Measurements from ENCODE around the gene PRKACB.

PRKACB gene

GRCh38 chr1:84103197-84103992 lies 40.7 kb upstream of the PRKACB start:
- TF ChIP-seq YY1 (IDR thresholded peaks at IDR 0.05; ENCODE audit: low read depth), result no peak
- no peak for TF ChIP-seq TEAD4 (IDR thresholded peaks at IDR 0.05)
- TF ChIP-seq FOXM1 (IDR thresholded peaks at IDR 0.05; ENCODE audit: borderline replicate concordance, low read depth), result no peak
- TF ChIP-seq, protein P1, sequence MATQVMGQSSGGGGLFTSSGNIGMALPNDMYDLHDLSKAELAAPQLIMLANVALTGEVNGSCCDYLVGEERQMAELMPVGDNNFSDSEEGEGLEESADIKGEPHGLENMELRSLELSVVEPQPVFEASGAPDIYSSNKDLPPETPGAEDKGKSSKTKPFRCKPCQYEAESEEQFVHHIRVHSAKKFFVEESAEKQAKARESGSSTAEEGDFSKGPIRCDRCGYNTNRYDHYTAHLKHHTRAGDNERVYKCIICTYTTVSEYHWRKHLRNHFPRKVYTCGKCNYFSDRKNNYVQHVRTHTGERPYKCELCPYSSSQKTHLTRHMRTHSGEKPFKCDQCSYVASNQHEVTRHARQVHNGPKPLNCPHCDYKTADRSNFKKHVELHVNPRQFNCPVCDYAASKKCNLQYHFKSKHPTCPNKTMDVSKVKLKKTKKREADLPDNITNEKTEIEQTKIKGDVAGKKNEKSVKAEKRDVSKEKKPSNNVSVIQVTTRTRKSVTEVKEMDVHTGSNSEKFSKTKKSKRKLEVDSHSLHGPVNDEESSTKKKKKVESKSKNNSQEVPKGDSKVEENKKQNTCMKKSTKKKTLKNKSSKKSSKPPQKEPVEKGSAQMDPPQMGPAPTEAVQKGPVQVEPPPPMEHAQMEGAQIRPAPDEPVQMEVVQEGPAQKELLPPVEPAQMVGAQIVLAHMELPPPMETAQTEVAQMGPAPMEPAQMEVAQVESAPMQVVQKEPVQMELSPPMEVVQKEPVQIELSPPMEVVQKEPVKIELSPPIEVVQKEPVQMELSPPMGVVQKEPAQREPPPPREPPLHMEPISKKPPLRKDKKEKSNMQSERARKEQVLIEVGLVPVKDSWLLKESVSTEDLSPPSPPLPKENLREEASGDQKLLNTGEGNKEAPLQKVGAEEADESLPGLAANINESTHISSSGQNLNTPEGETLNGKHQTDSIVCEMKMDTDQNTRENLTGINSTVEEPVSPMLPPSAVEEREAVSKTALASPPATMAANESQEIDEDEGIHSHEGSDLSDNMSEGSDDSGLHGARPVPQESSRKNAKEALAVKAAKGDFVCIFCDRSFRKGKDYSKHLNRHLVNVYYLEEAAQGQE (IDR thresholded peaks at IDR 0.05; ENCODE audit: low read depth), result no peak
- no peak for TF ChIP-seq TCF12 (IDR thresholded peaks at IDR 0.05; ENCODE audit: low read depth)
- TF ChIP-seq, protein P2, sequence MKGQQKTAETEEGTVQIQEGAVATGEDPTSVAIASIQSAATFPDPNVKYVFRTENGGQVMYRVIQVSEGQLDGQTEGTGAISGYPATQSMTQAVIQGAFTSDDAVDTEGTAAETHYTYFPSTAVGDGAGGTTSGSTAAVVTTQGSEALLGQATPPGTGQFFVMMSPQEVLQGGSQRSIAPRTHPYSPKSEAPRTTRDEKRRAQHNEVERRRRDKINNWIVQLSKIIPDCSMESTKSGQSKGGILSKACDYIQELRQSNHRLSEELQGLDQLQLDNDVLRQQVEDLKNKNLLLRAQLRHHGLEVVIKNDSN (IDR thresholded peaks at IDR 0.05), result no peak
- TF ChIP-seq NFIC (IDR thresholded peaks at IDR 0.05), result no peak
- no peak for TF ChIP-seq EP300 (IDR thresholded peaks at IDR 0.05; ENCODE audit: borderline replicate concordance)
- TF ChIP-seq EGR1 (IDR thresholded peaks at IDR 0.05), result no peak
- no peak for TF ChIP-seq ZBTB7A (IDR thresholded peaks at IDR 0.05; ENCODE audit: low read depth)
- TF ChIP-seq CREB1 (IDR thresholded peaks at IDR 0.05; ENCODE audit: low read depth), result no peak
- TF ChIP-seq CEBPB (IDR thresholded peaks at IDR 0.05), result no peak
- no peak for TF ChIP-seq MAX (IDR thresholded peaks at IDR 0.05)
- TF ChIP-seq RAD21 (IDR thresholded peaks at IDR 0.05; ENCODE audit: low read depth), result no peak
- no peak for TF ChIP-seq TAF1 (IDR thresholded peaks at IDR 0.05; ENCODE audit: low read depth)

DNA sequence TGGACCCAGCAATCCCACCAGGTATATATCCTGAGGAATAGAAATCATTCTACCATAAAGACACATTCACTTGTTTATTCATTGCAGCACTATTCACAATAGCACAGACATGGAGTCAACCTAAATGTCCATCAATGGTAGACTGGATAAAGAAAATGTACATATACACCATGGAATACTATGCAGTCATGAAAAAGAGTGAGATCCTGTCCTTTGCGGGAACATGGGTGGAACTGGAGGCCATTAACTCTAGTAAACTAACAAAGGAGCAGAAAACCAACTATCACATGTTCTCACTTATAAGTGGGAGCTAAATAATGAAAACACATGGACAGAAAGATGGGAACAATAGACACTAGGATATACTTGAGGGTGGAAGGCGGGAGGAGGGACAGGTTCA lies 36.1 kb upstream of the PRKACB start:
- TF ChIP-seq, protein P1 (IDR thresholded peaks at IDR 0.05; ENCODE audit: low read depth), result no peak
- TF ChIP-seq YY1 (IDR thresholded peaks at IDR 0.05; ENCODE audit: low read depth) (no peak), EP300 (IDR thresholded peaks at IDR 0.05; ENCODE audit: borderline replicate concordance) (no peak), TCF12 (IDR thresholded peaks at IDR 0.05; ENCODE audit: low read depth) (no peak)

- TF ChIP-seq, protein P1 (IDR thresholded peaks at IDR 0.05; ENCODE audit: low read depth), result no peak
- no peak for TF ChIP-seq ZBTB7A (IDR thresholded peaks at IDR 0.05; ENCODE audit: low read depth)
- TF ChIP-seq MAX (IDR thresholded peaks at IDR 0.05), result no peak
- TF ChIP-seq EGR1 (IDR thresholded peaks at IDR 0.05), result no peak
- no peak for TF ChIP-seq EP300 (IDR thresholded peaks at IDR 0.05; ENCODE audit: borderline replicate concordance)
- no peak for TF ChIP-seq NFIC (IDR thresholded peaks at IDR 0.05)
- TF ChIP-seq CREB1 (IDR thresholded peaks at IDR 0.05; ENCODE audit: low read depth), result no peak
- TF ChIP-seq FOXM1 (IDR thresholded peaks at IDR 0.05; ENCODE audit: borderline replicate concordance, low read depth), result no peak
- no peak for TF ChIP-seq YY1 (IDR thresholded peaks at IDR 0.05; ENCODE audit: low read depth)
- no peak for TF ChIP-seq TEAD4 (IDR thresholded peaks at IDR 0.05)
- TF ChIP-seq TCF12 (IDR thresholded peaks at IDR 0.05; ENCODE audit: low read depth), result no peak
- TF ChIP-seq, protein P2 (IDR thresholded peaks at IDR 0.05), result no peak
- no peak for TF ChIP-seq RAD21 (IDR thresholded peaks at IDR 0.05; ENCODE audit: low read depth)
- TF ChIP-seq CEBPB (IDR thresholded peaks at IDR 0.05), result no peak
Measured at GRCh38 chr1:84108900-84109578, 35.0 kb upstream of the PRKACB start.

DNA sequence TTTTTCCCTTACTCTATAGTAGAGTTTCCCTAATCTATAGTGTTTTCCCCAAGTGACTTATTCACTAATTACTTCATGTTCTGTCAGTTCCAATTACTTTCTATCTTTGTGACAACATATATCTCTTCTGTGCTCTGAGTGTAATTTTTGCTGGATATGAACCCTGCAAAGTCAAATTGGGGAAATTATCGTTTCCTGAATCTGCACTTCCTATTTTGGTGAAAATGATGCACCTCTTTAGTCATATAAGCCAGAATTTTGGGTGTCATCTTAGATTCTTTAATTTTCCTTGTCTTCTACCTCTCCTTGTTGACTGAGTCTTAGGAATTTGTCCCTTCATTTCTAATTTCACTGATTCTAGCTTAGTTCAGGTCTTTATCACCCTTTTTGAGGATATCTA lies 33.4 kb upstream of the PRKACB start:
- no peak for TF ChIP-seq NFIC (IDR thresholded peaks at IDR 0.05)
- no peak for TF ChIP-seq YY1 (IDR thresholded peaks at IDR 0.05; ENCODE audit: low read depth)
- TF ChIP-seq CREB1 (IDR thresholded peaks at IDR 0.05; ENCODE audit: low read depth), result no peak
- TF ChIP-seq MAX (IDR thresholded peaks at IDR 0.05), result no peak
- no peak for TF ChIP-seq TEAD4 (IDR thresholded peaks at IDR 0.05)
- TF ChIP-seq CEBPB (IDR thresholded peaks at IDR 0.05), result no peak
- TF ChIP-seq TAF1 (IDR thresholded peaks at IDR 0.05; ENCODE audit: low read depth), result no peak
- TF ChIP-seq RAD21 (IDR thresholded peaks at IDR 0.05; ENCODE audit: low read depth), result no peak
- TF ChIP-seq FOXM1 (IDR thresholded peaks at IDR 0.05; ENCODE audit: borderline replicate concordance, low read depth), result no peak
- TF ChIP-seq EGR1 (IDR thresholded peaks at IDR 0.05), result no peak
- TF ChIP-seq ZBTB7A (IDR thresholded peaks at IDR 0.05; ENCODE audit: low read depth), result no peak
- TF ChIP-seq EP300 (IDR thresholded peaks at IDR 0.05; ENCODE audit: borderline replicate concordance), result no peak

Measured in Ishikawa (cell line).